CD14-positive monocyte (primary cell): ENCODE data around the gene RAPGEF2. TPM values are rescaled to one million over a fixed set of nuclear protein-coding genes. Genes with fewer than 3 reads are reported as not detected.

Experiments
- DNase-seq, 3 donors: peaks; one replicate each; pipeline ENCODE4 v3.0.0-alpha.2; 2011 to 2022
- H2AFZ ChIP-seq: 2 replicates; pipeline ENCODE4 v1.6.0; 2012; ENCODE audit warnings: mild to moderate bottlenecking, low read depth, low read length, inconsistent platforms; ENCODE audit not compliant: insufficient read depth, poor library complexity, severe bottlenecking
- H3K27ac ChIP-seq, 2 donors: 1 replicate in 1 of 2; 2 replicates in 1 of 2; pipeline ENCODE4 v1.5.1; 2012 to 2013; ENCODE audit warnings: low read length in 2 of 2, control low read depth in 1 of 2, inconsistent platforms in 1 of 2, low read depth in 1 of 2, mild to moderate bottlenecking in 1 of 2
- H3K27me3 ChIP-seq, 2 donors: one replicate each; pipeline versions ENCODE4 v1.6.0 to v1.6.1; 2011 to 2013; ENCODE audit warnings: low read length in 2 of 2; ENCODE audit not compliant: control insufficient read depth in 2 of 2, insufficient read depth in 2 of 2
- H3K36me3 ChIP-seq, 2 donors: replicated peaks in 1 of 2; 1 replicate in 1 of 2; 2 replicates in 1 of 2; pipeline versions ENCODE4 v1.5.1 to v1.6.1; 2012 to 2013; ENCODE audit warnings: low read length in 2 of 2, control low read depth in 1 of 2, inconsistent platforms in 1 of 2, mild to moderate bottlenecking in 1 of 2; ENCODE audit not compliant: insufficient read depth in 2 of 2, control insufficient read depth in 1 of 2
- H3K4me1 ChIP-seq, 2 donors: 1 replicate in 1 of 2; 2 replicates in 1 of 2; pipeline versions ENCODE4 v1.5.1 to v1.6.1; 2012 to 2013; ENCODE audit warnings: low read length in 2 of 2, control low read depth in 1 of 2, inconsistent platforms in 1 of 2, mild to moderate bottlenecking in 1 of 2, moderate library complexity in 1 of 2; ENCODE audit not compliant: insufficient read depth in 2 of 2, control insufficient read depth in 1 of 2
- H3K4me2 ChIP-seq: replicated peaks from 2 replicates; pipeline ENCODE3; 2012; ENCODE audit warnings: low read length, moderate library complexity, mild to moderate bottlenecking; ENCODE audit not compliant: poor library complexity, severe bottlenecking; ENCODE audit errors: extremely low read depth
- H3K4me3 ChIP-seq, 3 experiments: fragments of 200-600 bp in 1 of 3; sonication (generic) in 1 of 3; replicated peaks in 1 of 3; 1 replicate in 2 of 3; 2 replicates in 1 of 3; pipeline ENCODE4 v1.5.1; 2011 to 2013; ENCODE audit warnings: low read length in 3 of 3, mild to moderate bottlenecking in 3 of 3, control low read depth in 2 of 3, low read depth in 2 of 3, inconsistent platforms in 1 of 3, moderate library complexity in 1 of 3
- H3K79me2 ChIP-seq: 2 replicates; pipeline ENCODE4 v1.6.0; 2012; ENCODE audit warnings: mild to moderate bottlenecking, control low read depth, inconsistent platforms, low read length, moderate library complexity; ENCODE audit not compliant: insufficient read depth
- H3K9ac ChIP-seq: 2 replicates; pipeline ENCODE4 v1.6.0; 2017; ENCODE audit warnings: low read length, mild to moderate bottlenecking; ENCODE audit not compliant: insufficient read depth, poor library complexity, severe bottlenecking
- H3K9me3 ChIP-seq, 2 donors: replicated peaks in 1 of 2; 1 replicate in 1 of 2; 2 replicates in 1 of 2; pipeline versions ENCODE4 v1.5.1 to v1.6.1; 2012 to 2013; ENCODE audit warnings: low read length in 2 of 2, control low read depth in 1 of 2; ENCODE audit not compliant: control insufficient read depth in 1 of 2, insufficient read depth in 1 of 2
- H4K20me1 ChIP-seq: 2 replicates; pipeline ENCODE4 v1.6.0; 2012; ENCODE audit warnings: mild to moderate bottlenecking, low read length, control low read depth, moderate library complexity; ENCODE audit not compliant: insufficient read depth
- H3K27ac Mint-ChIP-seq, 7 donors: one replicate each; pipeline ENCODE4 v1.8.0; 2020; ENCODE audit warnings: mild to moderate bottlenecking in 7 of 7, mixed read lengths in 7 of 7, moderate library complexity in 6 of 7, inconsistent platforms in 2 of 7
- H3K27me3 Mint-ChIP-seq, 3 donors: one replicate each; pipeline ENCODE4 v1.8.0; 2021 to 2022; ENCODE audit warnings: low read depth in 3 of 3, mild to moderate bottlenecking in 3 of 3, mixed read lengths in 3 of 3, moderate library complexity in 3 of 3, inconsistent platforms in 1 of 3
- H3K36me3 Mint-ChIP-seq, 2 donors: one replicate each; pipeline ENCODE4 v1.8.0; 2020; ENCODE audit warnings: mixed read lengths in 2 of 2, inconsistent platforms in 1 of 2, mild to moderate bottlenecking in 1 of 2
- H3K4me1 Mint-ChIP-seq: one replicate; pipeline ENCODE4 v1.8.0; 2020; ENCODE audit warnings: mild to moderate bottlenecking, mixed read lengths
- H3K4me3 Mint-ChIP-seq, 2 donors: one replicate each; pipeline ENCODE4 v1.8.0; 2020; ENCODE audit warnings: mild to moderate bottlenecking in 2 of 2, mixed read lengths in 2 of 2, moderate library complexity in 1 of 2
- H3K9me3 Mint-ChIP-seq, 7 donors: one replicate each; pipeline ENCODE4 v1.8.0; 2020 to 2022; ENCODE audit warnings: mixed read lengths in 7 of 7, mild to moderate bottlenecking in 6 of 7, moderate library complexity in 6 of 7, inconsistent platforms in 2 of 7
- WGBS: methylation state at CpG from one replicate; pipeline ENCODE4 v1.1.5; 2013; ENCODE audit warnings: missing lambda C conversion rate; ENCODE audit not compliant: insufficient coverage; 5-methylcytosine and 5-hydroxymethylcytosine counted together
- intact Hi-C, 2 donors: fragments of 100-400 bp; cut with micrococcal nuclease; formaldehyde crosslinking; loops; one replicate each; pipeline versions ENCODE4 v1.15.0 to v1.15.1; 2023
- polyA plus RNA-seq, 3 donors: library from polyadenylated mRNA; depleted of rRNA in 1 of 3; unstranded in 2 of 3; stranded (reverse) in 1 of 3; fragments of 300-500 nt in 2 of 3; fragments of >200 nt in 1 of 3; fragmentation: Illumina TruSeq in 2 of 3; gene quantifications; 1 replicate in 2 of 3; 2 replicates in 1 of 3; pipeline ENCODE4 v1.2.3, GENCODE V29; 2012 to 2021
- TF ChIP-seq, protein P1 (sequence below): fragments of 200-600 bp; IDR thresholded peaks from one replicate; pipeline ENCODE4 v1.8.0; 2022; ENCODE audit warnings: antibody characterized with exemption, mild to moderate bottlenecking

The RAPGEF2 gene
- polyA plus RNA-seq, 3 donors, result 1.5 to 29.8 (median 2.0) TPM

DNA sequence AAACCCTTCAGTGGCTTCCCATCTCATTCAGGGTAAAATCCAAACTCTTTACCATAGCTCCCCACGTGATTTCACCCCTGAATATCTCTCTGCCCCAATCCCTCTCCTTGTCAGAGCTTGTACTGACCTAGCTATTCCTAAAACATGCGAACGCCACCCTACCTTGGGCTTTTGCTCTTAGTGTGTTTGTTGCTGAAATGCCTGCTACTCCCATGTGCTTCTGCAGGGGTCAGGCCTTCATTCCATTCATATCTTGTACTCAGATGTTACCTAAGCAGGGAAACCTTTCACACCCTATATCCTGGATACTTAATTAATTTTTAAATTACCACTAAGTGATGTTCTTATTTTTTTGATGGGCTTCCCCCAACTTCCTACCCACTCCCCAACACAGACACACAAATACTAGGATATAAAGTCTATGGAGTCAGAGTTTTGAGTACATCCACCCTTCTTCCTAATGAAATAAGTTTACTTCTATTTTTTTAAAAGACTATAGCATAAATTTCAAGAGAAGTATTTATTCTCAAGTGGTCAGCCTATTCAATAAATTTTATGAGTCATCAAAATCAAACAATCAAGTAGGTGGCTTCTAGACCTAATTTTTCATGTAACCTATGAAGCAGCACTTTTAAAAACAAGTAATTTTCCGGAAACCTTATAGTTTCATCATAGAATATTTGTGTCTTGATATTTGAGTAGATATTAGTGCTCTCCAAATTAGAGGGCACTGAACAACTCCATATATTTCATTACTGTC is 189.4 kb downstream of the RAPGEF2 start:
- no peak for DNase-seq
- Histone ChIP-seq H3K27me3 (no peaks in the 10 kb centered on the region), H4K20me1 (no peaks in the 10 kb centered on the region), H3K27ac (no peak overlapping the region), H3K9me3 (no peaks in the 10 kb centered on the region), H3K9ac (no peak overlapping the region), H3K4me3 (no peak overlapping the region), H3K36me3 (no peaks in the 10 kb centered on the region), H3K4me1 (peaks cover 10 to 17% of the 10 kb centered on the region in 2 donors), H2AFZ (no peak overlapping the region), H3K79me2 (peaks cover 80% of the 10 kb centered on the region), H3K4me2 (no peak overlapping the region)
- H3K27me3 Mint-ChIP-seq, result peaks cover 0 to 2% (median 0%) of the 10 kb centered on the region in 3 donors
- peaks cover 6 to 15% of the 10 kb centered on the region in 2 donors for H3K36me3 Mint-ChIP-seq
- intact Hi-C loops, result no loop called here
- no peak overlapping the region for H3K27ac Mint-ChIP-seq
- H3K4me3 Mint-ChIP-seq, result no peak overlapping the region
- TF ChIP-seq, protein P1, sequence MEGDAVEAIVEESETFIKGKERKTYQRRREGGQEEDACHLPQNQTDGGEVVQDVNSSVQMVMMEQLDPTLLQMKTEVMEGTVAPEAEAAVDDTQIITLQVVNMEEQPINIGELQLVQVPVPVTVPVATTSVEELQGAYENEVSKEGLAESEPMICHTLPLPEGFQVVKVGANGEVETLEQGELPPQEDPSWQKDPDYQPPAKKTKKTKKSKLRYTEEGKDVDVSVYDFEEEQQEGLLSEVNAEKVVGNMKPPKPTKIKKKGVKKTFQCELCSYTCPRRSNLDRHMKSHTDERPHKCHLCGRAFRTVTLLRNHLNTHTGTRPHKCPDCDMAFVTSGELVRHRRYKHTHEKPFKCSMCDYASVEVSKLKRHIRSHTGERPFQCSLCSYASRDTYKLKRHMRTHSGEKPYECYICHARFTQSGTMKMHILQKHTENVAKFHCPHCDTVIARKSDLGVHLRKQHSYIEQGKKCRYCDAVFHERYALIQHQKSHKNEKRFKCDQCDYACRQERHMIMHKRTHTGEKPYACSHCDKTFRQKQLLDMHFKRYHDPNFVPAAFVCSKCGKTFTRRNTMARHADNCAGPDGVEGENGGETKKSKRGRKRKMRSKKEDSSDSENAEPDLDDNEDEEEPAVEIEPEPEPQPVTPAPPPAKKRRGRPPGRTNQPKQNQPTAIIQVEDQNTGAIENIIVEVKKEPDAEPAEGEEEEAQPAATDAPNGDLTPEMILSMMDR, result no peak
- H3K4me1 Mint-ChIP-seq, result peaks cover 23% of the 10 kb centered on the region
- 100% methylated on average over 1 of the region's 4 CpGs for WGBS
- H3K9me3 Mint-ChIP-seq, result peaks cover 0 to 4% (median 0%) of the 10 kb centered on the region in 7 donors

DNA sequence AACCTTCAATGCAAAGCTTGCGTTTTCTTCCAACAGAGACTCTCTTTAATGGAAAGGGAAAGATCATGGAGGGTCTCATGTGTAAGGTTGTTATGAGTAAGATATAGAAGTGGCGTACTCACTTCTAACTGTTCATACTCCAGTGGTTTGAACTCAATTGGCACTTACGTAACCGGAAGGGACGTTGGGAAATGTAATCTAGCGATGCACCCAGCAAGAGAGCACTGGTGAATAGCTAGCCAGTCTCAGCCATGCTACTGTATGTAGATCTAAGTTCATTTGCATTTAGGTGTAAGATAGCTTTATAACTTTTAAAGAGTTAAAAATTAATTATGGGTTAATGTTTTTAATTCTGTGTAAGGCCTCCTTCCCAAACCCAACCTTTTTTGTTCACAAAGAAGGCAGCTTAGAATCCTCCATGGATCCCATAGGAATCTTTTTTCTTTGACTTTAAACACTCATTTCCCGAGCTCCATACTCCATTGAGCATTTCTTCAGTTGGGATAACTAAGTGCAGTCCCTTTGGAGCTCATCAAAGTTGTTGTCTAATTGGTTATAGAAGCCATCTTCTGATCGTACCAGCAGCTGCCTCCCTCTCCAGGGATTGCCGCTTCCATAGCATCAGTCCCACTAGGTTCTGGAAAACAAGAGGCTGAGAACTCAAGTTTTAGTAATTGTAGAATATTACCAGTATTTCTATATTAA is 191.1 kb downstream of the RAPGEF2 start:
- no CpG with 5 or more reads among the region's 9 CpGs for WGBS
- intact Hi-C loops, result no loop called here
- TF ChIP-seq, protein P1, result no peak
- Histone ChIP-seq H3K4me2 (no peak overlapping the region), H4K20me1 (no peaks in the 10 kb centered on the region), H3K27ac (no peak overlapping the region), H3K36me3 (no peaks in the 10 kb centered on the region), H3K4me1 (peaks cover 3 to 9% of the 10 kb centered on the region in 2 donors), H3K9ac (no peak overlapping the region), H3K79me2 (peaks cover 77% of the 10 kb centered on the region), H3K9me3 (no peaks in the 10 kb centered on the region), H2AFZ (no peak overlapping the region), H3K4me3 (no peak overlapping the region), H3K27me3 (no peaks in the 10 kb centered on the region)
- Mint-ChIP-seq H3K4me1 (peaks cover 19% of the 10 kb centered on the region), H3K4me3 (no peak overlapping the region), H3K27ac (no peak overlapping the region), H3K36me3 (peaks cover 9 to 17% of the 10 kb centered on the region in 2 donors), H3K27me3 (peaks cover 0 to 2% (median 0%) of the 10 kb centered on the region in 3 donors), H3K9me3 (peaks cover 0 to 4% (median 0%) of the 10 kb centered on the region in 7 donors)
- DNase-seq, result peak; percentile 13 to 55 (median 36)
